ENCODE results near the gene SEC14L3. TPM values are rescaled to one million over a fixed set of nuclear protein-coding genes. Genes with fewer than 3 reads are reported as not detected.
A peak's percentile ranks its signal among the peaks of the same experiment; 100 is the strongest.

The SEC14L3 gene
- total and polyA plus RNA-seq, 2 of the 13 experiments (the other 11 are each of a cell fraction or from before 2014, with no cell fraction given): not detected

- TF ChIP-seq UBTF (CRISPR knock-in tag; IDR thresholded peaks at IDR 0.05): peak; percentile 8; the same call in 1 of the 2 replicates
- TF ChIP-seq ZSCAN30 (CRISPR knock-in tag; IDR thresholded peaks at IDR 0.05): no peak
- TF ChIP-seq ZNF510 (CRISPR knock-in tag; IDR thresholded peaks at IDR 0.05; ENCODE audit: low read depth): no peak
- no peak for TF ChIP-seq PAWR (CRISPR knock-in tag; IDR thresholded peaks at IDR 0.05; ENCODE audit: borderline replicate concordance)
- TF ChIP-seq RFX5 (IDR thresholded peaks at IDR 0.05; ENCODE audit: low read depth, low read length): no peak
- no peak for TF ChIP-seq ZNF570 (CRISPR knock-in tag; IDR thresholded peaks at IDR 0.05; ENCODE audit: borderline replicate concordance)
- no peak for TF ChIP-seq GRHL1 (CRISPR knock-in tag; conservative IDR thresholded peaks at IDR 0.05)
- TF ChIP-seq ZNF530 (CRISPR knock-in tag; IDR thresholded peaks at IDR 0.05; ENCODE audit: low read depth): no peak
- TF ChIP-seq ZNF383 (CRISPR knock-in tag; IDR thresholded peaks at IDR 0.05; ENCODE audit: borderline replicate concordance): no peak
- TF ChIP-seq HDAC2 (CRISPR knock-in tag; IDR thresholded peaks at IDR 0.05): peak; percentile 47; the same call in 1 of the 2 replicates
- no peak for TF ChIP-seq ZMAT3 (CRISPR knock-in tag; conservative IDR thresholded peaks at IDR 0.05)
- no peak for TF ChIP-seq ZNF598 (CRISPR knock-in tag; IDR thresholded peaks at IDR 0.05; ENCODE audit: borderline replicate concordance)
- TF ChIP-seq ZGPAT (CRISPR knock-in tag; IDR thresholded peaks at IDR 0.05): no peak
- peak; percentile 81 for TF ChIP-seq STAG1 (CRISPR knock-in tag; IDR thresholded peaks at IDR 0.05)
- TF ChIP-seq ZNF740 (CRISPR knock-in tag; IDR thresholded peaks at IDR 0.05): no peak
- TF ChIP-seq ZNF616 (CRISPR knock-in tag; IDR thresholded peaks at IDR 0.05; ENCODE audit: low read depth): no peak; the same call in 1 of the 2 replicates
- TF ChIP-seq ZNF281 (CRISPR knock-in tag; IDR thresholded peaks at IDR 0.05; ENCODE audit: borderline replicate concordance): peak; percentile 32; the same call in 1 of the 2 replicates
- no peak for TF ChIP-seq RFXAP (CRISPR knock-in tag; IDR thresholded peaks at IDR 0.05; ENCODE audit: borderline replicate concordance)
- TF ChIP-seq ZFP36 (IDR thresholded peaks at IDR 0.05; ENCODE audit: borderline replicate concordance, low read depth, low read length, partially characterized antibody): peak; percentile 91
Measured at GRCh38 chr22:30426388-30427353, 45.1 kb downstream of the SEC14L3 start (continued).

All from HepG2 (cell line).